K562 (cell line): ENCODE data around the gene DNAH10. TPM values are rescaled to one million over a fixed set of nuclear protein-coding genes. Genes with fewer than 3 reads are reported as not detected.

Experiments
- ATAC-seq: fragments of 200-7000 bp; cut with Tn5 transposase; 3 replicates; pipeline ENCODE4 v1.9.1; 2020; ENCODE audit warnings: moderate library complexity
- Bru-seq: library from RNA; stranded (reverse); fragments of 400-500 nt; gene quantifications from one replicate; lab custom pipeline; 2021; lab: Mats Ljungman, UMichigan
- BruChase-seq, 2 experiments: library from RNA; stranded (reverse); fragments of 400-500 nt; gene quantifications; one replicate each; lab custom pipeline; 2021; lab: Mats Ljungman, UMichigan
- BruUV-seq: library from RNA; stranded (reverse); fragments of 400-500 nt; replicated peaks from 2 replicates; lab custom pipeline; 2021; lab: Mats Ljungman, UMichigan
- CTCF ChIA-PET: fragments of 300-600 bp; formaldehyde crosslinking; extraction: SDS; loops from one replicate; lab custom pipeline; 2021; ENCODE audit warnings: low intra/inter-chr PET ratio; lab: Yijun Ruan, JAX
- POLR2A ChIA-PET: fragments of 300-600, 350-650 bp; sonication (Branson Sonifier 250); formaldehyde crosslinking; extraction: SDS; loops from one replicate; lab custom pipeline; 2021; ENCODE audit warnings: antibody characterized with exemption, inconsistent platforms; lab: Yijun Ruan, JAX
- DNase-seq, 4 experiments: peaks; one replicate each; pipeline versions ENCODE4 v3.0.0 to v3.0.0-alpha.2; 2011 to 2018; ENCODE audit warnings: low spot score in 3 of 4, mixed read lengths in 3 of 4; ENCODE audit errors: extremely low read depth in 1 of 4
- FAIRE-seq: peaks from 2 replicates; lab custom pipeline; 2011; peaks lifted over from hg19 to GRCh38; lab: Jason Lieb, UNC
- H2AFZ ChIP-seq: 2 replicates; pipeline ENCODE4 v1.6.0; 2011; ENCODE audit warnings: low read depth, low read length, control low read depth, inconsistent platforms
- H3K27ac ChIP-seq: fragments of 200-600 bp; 3 replicates; pipeline ENCODE4 v1.8.0; 2011; ENCODE audit warnings: low read depth, mild to moderate bottlenecking, control low read depth, inconsistent platforms, low read length, moderate library complexity, mixed read lengths; ENCODE audit errors: extremely low read depth
- H3K27me3 ChIP-seq, 2 experiments: fragments of 300-600 bp in 1 of 2; 2 replicates in 1 of 2; 3 replicates in 1 of 2; pipeline versions ENCODE4 v1.6.0 to v1.8.0; 2011; ENCODE audit warnings: inconsistent platforms in 2 of 2, low read length in 2 of 2, mild to moderate bottlenecking in 1 of 2, mixed read lengths in 1 of 2, moderate library complexity in 1 of 2; ENCODE audit not compliant: control insufficient read depth in 2 of 2, insufficient read depth in 2 of 2
- H3K36me3 ChIP-seq: fragments of 300-600 bp; 3 replicates; pipeline ENCODE4 v1.8.0; 2011; ENCODE audit warnings: mild to moderate bottlenecking, low read length, inconsistent platforms; ENCODE audit not compliant: control insufficient read depth, insufficient read depth
- H3K4me1 ChIP-seq, 2 experiments: fragments of 200-600 bp in 1 of 2; replicated peaks in 1 of 2; 2 replicates in 1 of 2; 3 replicates in 1 of 2; pipeline versions ENCODE4 v1.5.1 to v1.8.0; 2011; ENCODE audit warnings: inconsistent platforms in 2 of 2, low read length in 2 of 2, mild to moderate bottlenecking in 1 of 2, mixed read lengths in 1 of 2, moderate library complexity in 1 of 2; ENCODE audit not compliant: control insufficient read depth in 2 of 2, insufficient read depth in 2 of 2
- H3K4me2 ChIP-seq: 2 replicates; pipeline ENCODE4 v1.6.1; 2011; ENCODE audit warnings: low read length, control low read depth, inconsistent platforms, mixed read lengths; ENCODE audit not compliant: insufficient read depth
- H3K4me3 ChIP-seq: fragments of 200-600 bp; sonication (generic), shearing (Covaris generic); 2 replicates; pipeline ENCODE4 v1.5.1; 2016; ENCODE audit warnings: control low read depth, inconsistent platforms
- H3K79me2 ChIP-seq: fragments of 200-600 bp; 3 replicates; pipeline ENCODE4 v1.8.0; 2011; ENCODE audit warnings: low read length, inconsistent platforms; ENCODE audit not compliant: control insufficient read depth, insufficient read depth
- H3K9ac ChIP-seq, 2 experiments: 2 replicates each; pipeline versions ENCODE4 v1.6.0 to v1.6.1; 2011; ENCODE audit warnings: low read depth in 2 of 2, low read length in 2 of 2, control low read depth in 1 of 2, inconsistent platforms in 1 of 2, mild to moderate bottlenecking in 1 of 2, mixed read lengths in 1 of 2; ENCODE audit not compliant: insufficient read depth in 1 of 2
- H3K9me1 ChIP-seq: one replicate; pipeline ENCODE4 v1.6.0; 2011; ENCODE audit warnings: inconsistent platforms, mild to moderate bottlenecking, low read length, moderate library complexity; ENCODE audit not compliant: control insufficient read depth, insufficient read depth
- H3K9me3 ChIP-seq: replicated peaks from 2 replicates; pipeline ENCODE4 v1.5.1; 2011; ENCODE audit warnings: low read depth, low read length, inconsistent platforms; ENCODE audit not compliant: control insufficient read depth, insufficient read depth
- H4K20me1 ChIP-seq: replicated peaks from 2 replicates; pipeline ENCODE4 v1.6.1; 2011; ENCODE audit warnings: low read length, inconsistent platforms, mixed read lengths; ENCODE audit not compliant: control insufficient read depth, insufficient read depth
- MECOM ChIP-seq: fragments of 250-450 bp; sonication (Bioruptor Pico); IDR thresholded peaks from 2 replicates; pipeline ENCODE4 v1.8.0; 2022; ENCODE audit warnings: inconsistent platforms
- POLR2G ChIP-seq: fragments of 200-400 bp; formaldehyde crosslinking; IDR thresholded peaks from 2 replicates; pipeline ENCODE4 v1.6.1; 2017; ENCODE audit warnings: low read depth, mild to moderate bottlenecking, antibody characterized with exemption, low read length, moderate library complexity
- RBFOX2 ChIP-seq: fragments of 200-400 bp; formaldehyde crosslinking; IDR thresholded peaks from 2 replicates; pipeline ENCODE4 v1.6.1; 2017; ENCODE audit warnings: low read depth, mild to moderate bottlenecking, low read length, moderate library complexity
- RBM22 ChIP-seq: fragments of 200-400 bp; formaldehyde crosslinking; IDR thresholded peaks from 2 replicates; pipeline ENCODE4 v1.6.1; 2018; ENCODE audit warnings: low read length, low read depth; ENCODE audit not compliant: poor library complexity, severe bottlenecking
- TRIM24 ChIP-seq, 2 experiments: fragments of 450-650 bp; IDR thresholded peaks; 2 replicates each; pipeline ENCODE4 v1.6.1; 2016
- ZBTB33 ChIP-seq: sonication (generic); formaldehyde crosslinking; IDR thresholded peaks from 2 replicates; pipeline ENCODE4 v1.8.1; 2023; ENCODE audit warnings: mild to moderate bottlenecking, missing genetic modification reagents
- WGBS: fragments of 100-300 bp; shearing (Covaris generic); methylation state at CpG from one replicate; pipeline ENCODE4 v1.1.6; 2016; ENCODE audit warnings: low coverage, mixed read lengths; ENCODE audit not compliant: insufficient coverage; ENCODE audit errors: missing lambda C conversion rate; 5-methylcytosine and 5-hydroxymethylcytosine counted together
- in situ Hi-C: fragments of 300-500 bp; cut with MboI; formaldehyde crosslinking; loops from 4 replicates; pipeline ENCODE4 v1.15.0; 2018; ENCODE audit warnings: inconsistent platforms, mixed read lengths
- intact Hi-C: fragments of 100-400 bp; cut with micrococcal nuclease; formaldehyde crosslinking; loops from 2 replicates; pipeline ENCODE4 v1.14.2; 2022
- long read RNA-seq, 3 experiments: library from polyadenylated mRNA in 2 of 3; library from RNA in 1 of 3; unstranded in 2 of 3; stranded (forward) in 1 of 3; transcript quantifications; one replicate each; pipeline ENCODE4 v2.0.0, GENCODE V29; 2019 to 2022
- polyA minus RNA-seq, 3 experiments: library from RNA; depleted of rRNA, polyadenylated mRNA; stranded (reverse); fragments of >200 nt; gene quantifications; 2 replicates each; pipeline ENCODE4 v1.2.3, GENCODE V29; 2011
- polyA plus RNA-seq, 8 experiments: library from polyadenylated mRNA; depleted of rRNA in 4 of 8; stranded (reverse) in 5 of 8; unstranded in 3 of 8; fragments of >200 nt; fragmentation: Nextera tagmentation in 2 of 8; fragmentation: Illumina TruSeq in 1 of 8; extraction: Ambion mirVana in 2 of 8; extraction: Trizol in 1 of 8; gene quantifications; 2 replicates each; pipeline versions ENCODE4 v1.2.1 to v1.2.3, GENCODE V29; 2011 to 2014; ENCODE audit warnings: inconsistent platforms in 1 of 8, missing spikeins in 1 of 8
- total RNA-seq, 7 experiments: library from RNA; depleted of rRNA in 6 of 7; stranded (reverse); fragments of >200 nt in 6 of 7; fragmentation: Illumina TruSeq in 2 of 7; extraction: Trizol in 2 of 7; gene quantifications; 2 replicates each; pipeline versions ENCODE4 v1.2.1 to v1.2.3, GENCODE V29; 2011 to 2021; ENCODE audit warnings: low replicate concordance in 1 of 7

DNAH10 gene
- 0.16 and 0.46 TPM in 2 replicates for total RNA-seq (2011; cell fraction: chromatin; rRNA removed; ENCODE audit: low replicate concordance)
- total RNA-seq (2011; cell fraction: nucleolus; rRNA removed) = under 0.01 and 0.13 TPM in 2 replicates
- 0.07 TPM in 1 of 2 replicates, not detected in the other for total RNA-seq (2011; cell fraction: nucleoplasm; rRNA removed)
- total RNA-seq (2014; rRNA removed) (0.05 and 0.08 TPM in 2 replicates), total RNA-seq (2014; rRNA removed; fragmentation: Illumina TruSeq; extraction: Trizol) (0.03 and 0.04 TPM in 2 replicates), total RNA-seq (2015; rRNA removed; fragmentation: Illumina TruSeq; extraction: Trizol) (0.04 TPM in 2 replicates), total RNA-seq (2021) (0.04 and 0.07 TPM in 2 replicates), polyA plus RNA-seq (2011; rRNA removed) (0.01 and 0.06 TPM in 2 replicates), polyA plus RNA-seq (2014; fragmentation: Illumina TruSeq; extraction: Trizol) (0.01 TPM in 2 replicates), polyA plus RNA-seq (2014; fragmentation: Nextera tagmentation; extraction: Ambion mirVana) (under 1 TPM in 1 of 2 experiments, not detected in 1; 0.01 TPM), polyA plus RNA-seq (2014; rRNA removed) (0.01 TPM in 1 of 2 replicates, not detected in the other), polyA minus RNA-seq (2011; rRNA and poly(A)+ RNA removed) (0.07 and 0.18 TPM in 2 replicates), Bru-seq, nascent RNA (percentile 16 among the genes with signal in this experiment), BruChase-seq, experiment 1, labeled RNA remaining after a 2-hour chase (percentile 19 among the genes with signal in this experiment), BruChase-seq, experiment 2, labeled RNA remaining after a 6-hour chase (percentile 18 among the genes with signal in this experiment)
- under 0.01 TPM in 1 of 2 replicates, not detected in the other for polyA plus RNA-seq (2011; cell fraction: cytosol; rRNA removed)
- polyA plus RNA-seq (2011; cell fraction: nucleus; rRNA removed) = 0.15 and 0.26 TPM in 2 replicates
- 0.07 and 0.54 TPM in 2 replicates for polyA plus RNA-seq (2012)
- not detected in 2 replicates for polyA minus RNA-seq (2011; cell fraction: cytosol; rRNA and poly(A)+ RNA removed)
- 0.11 and 0.13 TPM in 2 replicates for polyA minus RNA-seq (2011; cell fraction: nucleus; rRNA and poly(A)+ RNA removed)
- long read RNA-seq, experiment 1 = 0 reads
- long read RNA-seq, experiment 2, partial matches to known transcripts = 0 of 1 reads
- long read RNA-seq, experiment 2, other reads (novel, unspliced or antisense) = 1 of 1 reads
- long read RNA-seq, experiment 3 = 0 reads

GRCh38 chr12:123761841-123762714 is at the start of gene DNAH10:
DNAH10 (plus strand) TSS chr12:123762301; CDS start chr12:123762337, 36 bp downstream.
- in situ Hi-C loops = no loop called here
- WGBS = over 99% methylated on average over 24 of the region's 105 CpGs
- no peaks in the 10 kb centered on the region for H3K9me3 ChIP-seq
- ChIA-PET POLR2A (no interaction called here), CTCF (no interaction called here)
- no peaks in the 10 kb centered on the region for H3K9me1 ChIP-seq
- FAIRE-seq (no peak), DNase-seq (no peak), ATAC-seq (no peak)
- no peak within 1 kb of the TSS for H3K4me2 ChIP-seq
- H2AFZ ChIP-seq = no peak within 1 kb of the TSS
- peak within 1 kb of the TSS in 1 of 2 experiments; percentile 29; a peak in 1 of 4 replicates for H3K9ac ChIP-seq
- no TSS peak for BruUV-seq
- H3K4me1 ChIP-seq = no peaks in the 10 kb centered on the region
- TF ChIP-seq RBM22 = peak; percentile 52
- 0 out of 2 replicates have a peak, but pooled peaks have one; percentile 15 for TF ChIP-seq RBFOX2
- no peak for TF ChIP-seq TRIM24 (IDR thresholded peaks at IDR 0.05)
- TF ChIP-seq MECOM (CRISPR knock-in tag) = no peak
- TF ChIP-seq ZBTB33 (CRISPR knock-in tag) = peak; percentile 64
- peak; percentile 60 for TF ChIP-seq POLR2G
- H3K36me3 ChIP-seq = peaks cover 27% of the 10 kb centered on the region; the same call in 2 of the 3 replicates
- no peaks in the 10 kb centered on the region for H3K79me2 ChIP-seq
- H4K20me1 ChIP-seq = no peaks in the 10 kb centered on the region
- intact Hi-C loops = no loop called here
- no peak within 1 kb of the TSS for H3K4me3 ChIP-seq
- H3K27me3 ChIP-seq = no peaks in the 10 kb centered on the region
- H3K27ac ChIP-seq = no peak within 1 kb of the TSS
